Measurements from ENCODE around the gene PLEKHG4.

PLEKHG4 gene, protein sequence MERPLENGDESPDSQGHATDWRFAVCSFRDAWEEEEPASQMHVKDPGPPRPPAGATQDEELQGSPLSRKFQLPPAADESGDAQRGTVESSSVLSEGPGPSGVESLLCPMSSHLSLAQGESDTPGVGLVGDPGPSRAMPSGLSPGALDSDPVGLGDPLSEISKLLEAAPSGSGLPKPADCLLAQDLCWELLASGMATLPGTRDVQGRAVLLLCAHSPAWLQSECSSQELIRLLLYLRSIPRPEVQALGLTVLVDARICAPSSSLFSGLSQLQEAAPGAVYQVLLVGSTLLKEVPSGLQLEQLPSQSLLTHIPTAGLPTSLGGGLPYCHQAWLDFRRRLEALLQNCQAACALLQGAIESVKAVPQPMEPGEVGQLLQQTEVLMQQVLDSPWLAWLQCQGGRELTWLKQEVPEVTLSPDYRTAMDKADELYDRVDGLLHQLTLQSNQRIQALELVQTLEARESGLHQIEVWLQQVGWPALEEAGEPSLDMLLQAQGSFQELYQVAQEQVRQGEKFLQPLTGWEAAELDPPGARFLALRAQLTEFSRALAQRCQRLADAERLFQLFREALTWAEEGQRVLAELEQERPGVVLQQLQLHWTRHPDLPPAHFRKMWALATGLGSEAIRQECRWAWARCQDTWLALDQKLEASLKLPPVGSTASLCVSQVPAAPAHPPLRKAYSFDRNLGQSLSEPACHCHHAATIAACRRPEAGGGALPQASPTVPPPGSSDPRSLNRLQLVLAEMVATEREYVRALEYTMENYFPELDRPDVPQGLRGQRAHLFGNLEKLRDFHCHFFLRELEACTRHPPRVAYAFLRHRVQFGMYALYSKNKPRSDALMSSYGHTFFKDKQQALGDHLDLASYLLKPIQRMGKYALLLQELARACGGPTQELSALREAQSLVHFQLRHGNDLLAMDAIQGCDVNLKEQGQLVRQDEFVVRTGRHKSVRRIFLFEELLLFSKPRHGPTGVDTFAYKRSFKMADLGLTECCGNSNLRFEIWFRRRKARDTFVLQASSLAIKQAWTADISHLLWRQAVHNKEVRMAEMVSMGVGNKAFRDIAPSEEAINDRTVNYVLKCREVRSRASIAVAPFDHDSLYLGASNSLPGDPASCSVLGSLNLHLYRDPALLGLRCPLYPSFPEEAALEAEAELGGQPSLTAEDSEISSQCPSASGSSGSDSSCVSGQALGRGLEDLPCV

DNA sequence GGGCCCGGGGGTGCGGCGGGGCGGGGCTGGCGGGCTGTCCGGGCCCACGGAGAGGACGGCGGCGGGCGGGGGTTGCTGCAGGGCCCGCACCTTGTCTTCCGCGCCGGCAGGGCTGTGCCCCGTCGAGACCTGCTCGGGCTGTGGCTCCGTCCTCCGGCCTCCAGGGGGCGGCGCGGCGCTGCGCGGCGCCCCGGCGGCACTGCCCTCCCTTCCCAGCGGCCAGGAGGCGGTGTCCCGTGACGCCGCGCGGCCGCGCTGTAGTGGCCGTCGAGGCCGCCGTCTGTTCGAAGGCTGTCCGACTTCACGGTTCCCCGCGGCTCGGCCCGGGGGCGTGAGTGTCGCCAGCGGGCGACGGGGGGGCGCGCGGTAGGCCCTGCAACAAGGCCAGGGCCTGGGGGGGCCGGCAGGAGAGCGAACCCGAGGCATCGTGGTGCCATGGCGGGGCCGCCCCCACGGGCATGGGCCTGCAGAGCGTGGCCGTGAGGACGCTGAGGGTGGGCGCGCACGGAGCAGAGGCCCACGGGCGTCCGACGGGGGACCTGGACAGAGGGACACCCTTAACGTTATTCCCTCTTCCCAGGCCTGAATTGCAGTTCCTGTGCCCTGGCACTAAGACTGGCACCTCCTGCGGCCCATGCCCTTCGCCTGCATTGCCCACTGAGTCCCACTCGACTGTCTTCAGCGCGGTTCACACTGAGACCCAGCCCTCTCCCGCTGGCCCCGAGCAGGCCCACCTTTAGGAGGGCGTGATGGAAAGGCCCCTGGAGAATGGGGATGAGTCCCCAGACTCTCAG is at the start of gene PLEKHG4:
PLEKHG4 (plus strand) TSS at position 237 of the 794 bp plus-strand sequence; CDS start at position 750, 513 bp downstream.
- DNase-seq = no peak

DNA sequence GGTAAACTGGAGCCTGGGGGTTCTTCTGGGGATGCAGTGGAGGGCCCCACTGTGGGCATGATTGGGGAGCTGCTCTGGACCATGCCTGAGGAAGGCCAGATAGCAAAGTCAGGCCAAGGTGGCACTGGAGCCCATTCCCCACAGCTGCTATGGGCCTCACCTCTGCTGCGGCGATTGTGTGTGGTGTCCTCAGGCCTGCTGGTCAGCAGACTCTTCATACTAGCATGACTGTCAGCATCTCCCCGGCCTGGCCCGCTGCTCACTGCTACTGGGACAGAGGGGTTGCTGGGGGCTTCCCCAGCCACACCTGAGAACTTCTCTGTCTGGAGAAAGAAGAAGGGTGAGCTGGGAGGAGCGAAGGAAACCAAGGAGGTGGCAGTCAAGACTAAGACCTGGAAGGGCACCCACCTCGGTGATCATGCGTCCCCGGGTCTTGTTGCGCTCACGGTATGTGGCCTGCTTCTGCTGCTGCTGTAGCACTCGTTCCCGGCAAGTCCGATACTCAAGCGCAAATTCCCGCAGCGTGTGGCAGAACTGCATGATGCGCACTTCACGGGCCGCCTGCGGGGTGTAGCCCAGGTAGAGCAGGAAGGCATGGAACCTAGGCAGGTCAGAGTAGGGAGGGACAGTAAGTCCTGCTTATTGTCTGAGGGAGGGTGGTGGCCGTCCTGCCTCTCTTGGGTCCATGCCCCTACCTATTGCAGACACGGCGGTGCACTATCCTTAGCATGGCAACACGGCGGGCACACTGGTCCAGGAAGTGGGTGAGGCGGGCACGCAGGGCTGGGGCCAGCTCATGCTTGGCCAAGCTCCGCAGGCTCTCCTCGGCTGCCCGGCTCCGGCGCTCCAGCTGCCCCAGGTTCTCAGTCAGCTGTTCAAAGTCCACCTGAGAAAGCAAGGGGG is 49.2 kb upstream of the PLEKHG4 start:
- no peak for DNase-seq

DNA sequence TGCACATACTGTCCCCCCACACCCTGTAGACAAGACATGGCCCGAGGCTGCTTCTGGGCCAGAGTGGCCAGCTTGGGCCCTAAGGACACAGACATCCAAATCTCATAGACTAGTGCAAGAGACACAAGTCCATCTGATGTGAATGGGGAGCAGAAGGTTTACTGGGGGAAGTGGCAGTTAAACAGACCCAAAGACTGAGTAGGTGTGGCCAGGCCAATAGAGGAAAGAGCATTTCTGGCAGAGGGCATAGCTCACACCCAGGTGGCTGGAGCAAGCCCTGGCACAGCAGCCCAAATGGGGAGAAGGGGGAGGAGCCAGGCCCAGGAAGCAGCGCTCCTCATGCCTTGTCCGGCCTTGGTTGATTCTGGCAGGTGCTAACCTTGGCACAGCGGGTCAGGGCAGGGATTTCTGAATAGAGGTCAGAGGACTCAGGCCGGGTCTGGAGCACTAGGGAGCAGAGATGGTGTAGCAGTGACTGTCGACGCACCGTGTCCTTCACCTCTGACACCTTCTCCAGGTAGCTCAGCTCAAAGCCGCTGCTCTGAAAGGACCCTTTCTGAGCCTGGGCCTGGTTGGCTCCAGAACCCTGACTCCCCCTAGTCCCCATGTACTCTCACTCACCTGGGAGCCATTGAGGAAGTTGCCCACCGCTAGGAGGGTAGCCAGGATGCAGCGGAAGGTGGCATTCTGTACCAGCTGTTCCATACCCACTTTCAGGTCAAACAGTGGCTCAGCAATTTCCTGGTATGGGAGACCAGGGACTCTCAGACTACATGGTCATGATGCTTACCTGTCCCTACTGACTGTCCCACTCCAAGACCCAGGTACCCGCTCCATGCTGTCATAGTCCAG is 48.3 kb upstream of the PLEKHG4 start:
- DNase-seq = no peak

DNA sequence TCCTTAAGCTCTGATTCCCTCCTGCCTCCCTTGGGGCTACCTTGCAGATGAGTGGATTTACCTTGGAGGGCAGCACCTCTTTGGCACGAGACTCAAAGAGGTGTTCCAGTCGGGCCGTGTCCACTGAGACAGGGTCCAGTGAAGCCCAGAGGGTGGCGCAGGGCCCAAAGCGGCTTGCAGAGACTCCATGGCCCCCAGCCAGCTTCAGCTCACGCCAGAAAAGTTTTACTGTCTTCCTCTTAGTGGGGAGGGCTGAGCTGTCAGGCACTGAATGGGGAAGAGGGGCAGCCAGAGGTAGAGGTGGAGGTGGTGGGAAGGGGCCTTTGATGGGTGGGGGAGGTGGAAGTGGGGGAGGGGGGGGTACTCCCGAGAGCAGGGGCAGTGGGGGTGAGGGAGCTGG is 45.7 kb upstream of the PLEKHG4 start:
- DNase-seq = no peak

DNA sequence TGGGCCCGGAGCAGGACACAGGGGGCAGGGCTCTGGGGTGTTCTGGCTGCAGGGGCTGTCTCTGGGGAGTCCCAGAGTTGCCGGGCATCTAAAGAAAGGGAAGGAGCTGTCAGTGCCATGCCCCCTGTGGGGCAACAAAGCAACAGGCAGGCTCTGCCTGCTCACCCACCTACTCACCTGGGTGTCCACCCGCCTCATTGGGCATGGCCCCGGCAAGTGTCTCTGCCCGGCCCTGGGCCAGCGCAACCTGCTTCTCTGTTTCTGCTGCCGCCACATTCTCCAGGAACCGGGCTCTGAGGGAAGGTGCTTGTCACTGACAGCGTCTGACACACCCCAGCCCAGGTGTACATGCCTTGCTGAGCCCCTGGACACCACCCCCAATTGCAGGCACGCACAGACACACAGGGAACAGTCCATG is 45.1 kb upstream of the PLEKHG4 start:
- DNase-seq = no peak

DNA sequence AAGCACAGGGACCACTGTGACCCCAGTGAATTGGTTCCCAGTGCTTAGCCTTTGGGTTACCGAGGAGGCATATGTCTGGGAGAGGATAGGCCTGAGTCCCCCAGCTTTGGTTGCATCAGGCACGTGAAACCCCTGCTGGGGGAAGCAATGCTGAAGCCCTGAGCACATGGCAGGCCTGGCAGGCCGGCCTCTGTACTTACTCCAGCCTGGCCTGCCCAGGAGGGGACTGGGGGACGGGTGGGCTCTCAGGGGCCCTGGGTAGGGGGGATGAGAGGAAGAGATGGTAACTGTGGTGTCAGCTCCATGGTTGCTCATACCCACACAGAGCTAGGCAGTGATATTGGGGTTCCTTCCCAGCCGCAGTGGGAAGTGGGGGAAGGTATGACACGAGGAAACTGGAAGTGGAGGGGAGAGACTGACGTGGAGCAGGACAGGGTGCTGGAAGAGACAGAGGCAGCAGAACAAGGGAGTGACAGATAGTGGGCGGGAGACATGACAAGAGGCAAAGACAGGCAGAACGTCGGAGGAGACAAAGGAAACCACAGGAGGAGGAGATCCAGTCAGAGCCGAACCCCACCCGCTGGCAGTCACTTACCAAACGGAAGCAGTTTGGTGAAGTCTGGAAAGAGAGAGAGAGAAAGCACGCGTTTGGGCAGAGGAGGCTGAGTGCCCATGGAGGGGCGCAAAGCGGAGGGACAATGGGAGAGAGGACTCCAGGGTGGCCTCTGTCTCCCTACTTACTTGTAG is 43.3 kb upstream of the PLEKHG4 start:
- DNase-seq = no peak

DNA sequence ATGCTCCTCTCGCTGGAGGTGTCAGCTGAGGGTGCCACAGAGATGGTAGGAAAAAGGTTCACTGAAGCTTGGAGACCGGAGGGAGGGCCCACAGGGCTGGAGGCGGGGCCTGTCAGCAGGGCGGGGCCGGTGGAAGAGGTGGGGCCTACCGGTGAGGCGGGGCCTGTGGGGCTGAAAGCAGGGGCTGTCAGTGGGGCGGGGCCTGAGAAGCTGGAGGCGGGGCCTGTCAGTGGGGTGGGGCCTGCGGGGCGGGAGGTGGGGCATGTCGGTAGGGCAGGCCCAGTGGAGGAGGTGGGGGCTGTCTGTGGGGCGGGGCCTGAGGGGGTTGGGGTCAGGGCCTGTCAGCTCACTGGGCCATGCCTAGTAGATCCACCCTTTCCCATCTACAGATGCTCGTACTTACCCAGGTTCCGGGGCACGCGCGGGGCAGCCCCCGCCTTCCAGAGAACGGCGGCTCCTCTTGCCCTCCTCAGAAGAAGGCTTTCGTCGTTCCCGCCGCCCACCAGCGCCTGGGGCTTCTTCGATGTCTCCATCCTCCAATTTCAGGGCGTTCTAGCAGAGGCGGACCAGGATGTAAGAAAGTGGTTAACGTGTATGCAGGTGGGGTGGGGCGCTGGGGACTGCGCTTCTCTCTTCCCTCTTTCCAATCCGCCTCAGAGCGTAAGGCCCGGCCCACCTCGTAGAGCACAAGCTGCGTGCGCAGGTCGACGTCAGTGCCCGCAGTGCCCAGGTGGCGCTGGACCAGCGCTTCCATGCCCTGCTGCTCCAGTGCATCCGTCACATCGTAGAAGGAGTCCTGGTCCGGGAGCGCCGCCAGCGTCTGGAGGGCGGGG is 42.6 kb upstream of the PLEKHG4 start:
- no peak for DNase-seq

DNA sequence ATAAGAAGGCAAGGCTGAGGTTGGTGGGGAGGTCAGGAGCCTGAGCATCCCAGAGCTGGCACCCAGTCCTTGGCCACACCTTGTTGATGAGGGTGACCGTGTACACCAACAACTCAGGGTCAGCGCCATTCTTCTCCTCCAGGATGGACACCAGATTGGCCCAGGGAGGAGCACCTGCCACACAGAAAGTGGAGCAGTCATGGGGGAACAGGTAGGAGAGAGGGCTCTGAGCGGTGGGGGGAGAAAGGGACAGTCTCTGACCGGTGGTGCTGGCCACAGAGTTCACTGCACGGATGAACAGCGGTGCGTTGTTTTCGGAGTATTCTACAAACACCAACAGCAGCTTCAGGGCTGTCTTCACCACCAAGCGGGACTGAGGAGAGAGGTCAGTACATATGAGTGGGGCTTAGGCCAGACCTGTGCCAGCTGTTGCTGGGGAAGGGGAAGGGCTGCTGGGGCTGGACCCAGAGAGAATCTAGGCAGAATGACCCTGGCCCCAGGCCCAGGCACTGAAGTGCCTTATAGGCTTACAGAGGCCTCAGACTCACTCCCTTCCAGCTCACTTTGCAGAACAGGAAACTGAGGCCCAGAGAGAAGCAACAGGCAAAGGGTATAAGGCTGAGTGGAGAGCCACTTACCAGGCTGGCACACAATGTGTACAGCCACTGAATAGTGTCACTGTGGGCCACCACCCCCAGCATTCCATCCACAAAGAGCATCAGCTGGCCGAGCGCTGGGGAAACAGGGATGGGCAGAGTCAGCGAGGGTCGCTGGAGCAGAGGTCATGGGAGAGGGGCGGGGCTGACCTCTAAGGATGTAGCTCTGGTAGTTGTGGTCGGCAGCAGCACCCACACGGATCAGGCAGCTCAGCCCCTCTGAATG is 41.7 kb upstream of the PLEKHG4 start:
- DNase-seq = no peak

DNA sequence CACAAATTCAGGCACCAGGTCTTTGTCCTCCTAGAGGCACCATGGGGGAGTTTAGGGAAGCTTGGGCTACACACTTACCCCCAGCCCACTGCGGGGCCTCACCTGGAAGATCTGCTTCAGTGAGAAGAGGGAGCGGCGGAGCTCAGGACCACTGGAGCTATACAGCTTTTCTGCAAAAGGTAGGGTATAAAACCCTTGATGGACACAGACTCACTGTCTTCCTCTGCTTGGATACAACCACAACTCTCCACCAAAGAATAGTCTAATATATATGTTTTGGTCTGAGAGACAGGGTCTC is 41.1 kb upstream of the PLEKHG4 start:
- DNase-seq = no peak

DNA sequence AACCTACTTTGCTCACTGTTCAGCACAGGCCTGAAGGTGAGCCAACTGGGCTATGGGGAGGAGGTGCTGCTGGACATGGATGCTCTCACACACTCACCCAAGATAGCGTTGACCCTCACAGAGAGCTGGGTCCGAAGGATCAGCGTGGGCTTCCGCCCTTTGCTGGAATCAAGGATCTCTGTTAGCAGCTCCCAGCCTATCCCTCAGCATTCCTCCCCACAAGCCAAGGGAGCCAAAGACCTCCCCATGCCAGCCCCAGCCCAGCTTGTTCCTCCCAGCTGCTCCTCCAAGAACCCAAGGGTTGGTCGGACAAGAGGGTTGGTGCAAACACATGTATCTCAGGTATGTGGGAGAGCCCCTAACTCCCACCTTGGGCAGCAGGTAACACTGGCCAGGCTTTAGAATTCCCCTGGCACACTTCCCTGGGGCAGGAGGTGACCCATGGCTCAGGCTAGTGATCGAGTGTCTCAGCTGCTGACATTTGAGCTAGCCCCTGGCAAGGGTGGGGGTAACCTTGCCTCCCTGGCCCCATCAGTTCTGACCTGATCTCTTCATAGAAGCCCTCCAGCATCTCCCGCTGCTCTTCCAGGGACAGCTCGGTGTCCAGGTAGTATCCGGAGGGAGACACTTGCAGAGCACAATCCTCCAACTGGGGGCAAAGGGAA is 40.4 kb upstream of the PLEKHG4 start:
- no peak for DNase-seq

DNA sequence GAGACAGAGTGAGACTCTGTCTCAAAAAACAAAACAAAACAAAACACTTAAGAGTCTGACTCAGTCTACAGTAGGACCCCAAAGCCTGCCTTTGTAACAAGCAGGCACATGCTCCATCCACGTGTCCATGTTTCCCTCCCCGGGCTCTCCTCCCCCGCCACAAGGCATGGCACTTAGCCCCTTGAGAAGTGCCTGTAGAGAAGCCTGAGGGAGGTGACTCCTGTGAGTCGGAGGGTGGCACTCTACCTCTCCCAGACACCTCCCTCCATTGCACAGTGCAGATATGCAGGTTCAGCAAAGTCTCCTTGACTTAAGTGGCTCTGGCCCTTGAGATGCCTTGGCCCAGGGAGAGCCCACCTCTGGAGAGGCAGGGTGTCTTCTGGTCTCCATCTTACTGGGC is 38.8 kb upstream of the PLEKHG4 start:
- DNase-seq = no peak

DNA sequence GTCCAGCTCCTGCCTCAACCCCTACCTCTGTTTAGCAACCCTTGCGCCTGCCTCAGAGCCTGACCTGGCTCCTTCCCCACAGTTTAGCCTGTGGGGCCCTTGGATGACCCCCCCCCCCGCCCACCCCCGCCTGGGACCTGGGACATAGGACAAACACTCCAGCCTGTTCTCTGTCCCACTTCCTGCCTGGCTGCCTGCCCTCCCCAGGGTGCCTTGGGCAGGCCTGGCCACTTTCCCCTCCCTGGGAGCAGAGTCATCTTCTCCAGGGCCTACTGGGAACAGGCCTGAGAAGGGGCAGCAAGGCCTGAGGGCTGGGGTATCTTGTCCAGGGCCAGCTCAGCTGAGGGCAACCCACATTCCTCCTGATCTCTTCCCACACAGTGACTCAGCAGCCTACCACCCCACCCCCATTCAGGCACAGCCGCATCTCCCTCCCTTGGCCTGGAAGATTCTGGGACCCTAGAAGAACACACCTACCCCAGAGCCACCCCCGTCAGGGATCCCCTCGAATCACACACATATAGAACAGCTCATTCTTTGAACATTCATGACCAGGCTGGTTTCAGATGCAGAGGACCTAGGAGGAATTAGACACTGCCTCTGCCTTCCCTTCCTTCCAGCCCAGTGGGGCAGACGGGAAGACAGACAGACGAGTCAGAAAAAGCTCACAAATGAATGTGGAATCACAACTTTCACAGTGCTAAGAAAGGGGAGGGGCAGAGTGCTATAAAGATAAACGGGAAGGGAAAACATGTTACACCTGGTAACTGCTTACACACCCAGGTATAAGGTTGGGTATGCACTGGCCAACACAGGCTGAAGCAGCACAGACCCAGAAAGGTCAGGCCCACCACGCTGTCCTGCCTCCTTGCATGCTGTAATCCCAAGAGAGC is 38.1 kb upstream of the PLEKHG4 start:
- DNase-seq = no peak

DNA sequence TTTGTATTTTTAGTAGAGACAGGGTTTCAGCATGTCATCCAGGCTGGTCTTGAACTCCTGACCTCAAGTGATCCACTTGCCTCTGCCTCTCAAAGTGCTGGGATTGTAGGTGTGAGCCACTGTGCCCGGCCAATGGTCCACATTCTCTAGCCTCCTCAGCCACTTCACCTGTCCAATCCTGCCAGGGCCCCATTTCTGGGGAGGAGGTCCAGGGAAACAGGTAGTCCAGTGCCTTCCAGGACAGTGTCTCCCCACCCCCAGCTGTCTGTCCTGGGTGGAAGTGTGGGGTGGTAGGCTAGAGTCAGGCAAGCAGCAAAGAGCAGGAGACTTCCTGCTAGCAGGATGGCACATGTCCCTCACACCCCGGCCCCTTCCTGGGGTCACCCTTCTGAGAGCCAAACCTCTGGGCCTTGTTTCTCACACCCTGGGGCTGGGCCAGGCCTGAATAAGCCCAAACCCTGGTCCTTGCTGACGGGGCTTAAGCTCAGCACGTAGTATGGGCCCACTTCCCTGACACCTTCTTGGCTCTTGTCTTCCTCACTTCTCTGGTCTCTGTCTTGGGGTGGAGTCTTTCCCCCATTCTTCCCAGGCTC is 37.1 kb upstream of the PLEKHG4 start:
- no peak for DNase-seq

DNA sequence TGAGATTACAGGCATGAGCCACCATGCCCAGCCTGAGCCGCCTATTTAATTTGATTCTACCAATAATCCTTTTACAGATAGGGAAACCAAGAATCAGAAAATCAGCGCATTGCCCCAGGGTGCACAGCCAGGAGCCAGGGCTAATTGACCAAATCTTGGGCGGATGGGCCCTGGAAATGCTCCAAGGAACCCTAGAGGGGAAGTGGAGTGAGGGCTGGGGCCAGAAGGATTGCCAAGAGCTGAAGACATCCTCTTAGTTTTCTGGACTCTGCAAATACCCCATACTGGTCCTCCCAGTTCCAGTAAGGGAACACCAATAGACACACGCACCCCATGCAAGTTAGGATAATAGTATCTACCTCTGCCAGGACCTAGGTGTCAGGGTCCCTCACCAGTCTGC is 35.9 kb upstream of the PLEKHG4 start:
- DNase-seq = no peak

DNA sequence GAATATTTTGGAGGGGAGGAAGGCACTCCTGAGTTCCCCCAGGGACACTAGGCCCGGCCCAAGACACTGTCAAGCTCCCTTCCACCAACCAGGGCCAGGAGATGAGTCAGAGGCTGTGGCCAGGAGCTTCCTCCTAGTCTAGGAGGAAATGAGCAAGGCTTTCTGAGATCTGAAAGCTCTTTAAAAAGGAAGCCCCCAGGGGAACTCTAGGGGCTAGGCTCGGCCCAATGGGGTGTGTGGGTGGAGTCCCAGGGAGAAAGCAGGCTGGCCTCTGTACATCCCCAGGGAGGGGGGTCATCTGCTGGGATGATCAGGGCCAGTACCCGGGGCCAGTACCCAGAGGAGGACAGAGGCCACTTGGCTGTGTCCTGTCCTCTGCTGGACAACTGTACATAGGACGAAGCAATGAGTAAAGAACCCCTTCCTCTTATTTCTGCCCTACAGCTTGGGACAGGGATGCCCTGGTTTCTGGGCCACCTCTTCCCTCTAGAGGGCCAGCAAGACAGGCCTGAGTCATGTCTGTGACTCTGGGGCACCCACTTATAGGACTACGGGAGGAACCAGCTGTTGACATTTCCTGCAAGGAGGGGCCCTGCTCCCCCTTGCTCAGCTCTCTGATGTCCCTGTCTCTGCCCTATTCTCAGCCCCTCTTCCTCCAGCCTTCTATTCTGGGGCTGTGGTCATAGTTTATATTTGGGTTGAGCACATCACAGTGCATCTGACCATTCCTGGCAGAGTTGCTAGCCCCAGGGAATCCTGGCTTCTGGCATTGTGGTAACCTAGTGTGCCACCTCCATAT is 34.7 kb upstream of the PLEKHG4 start:
- DNase-seq = no peak
